Fibroblast of the aortic adventitia (primary cell): ENCODE measurements around the gene PRRX2. TPM values are rescaled to one million over a fixed set of nuclear protein-coding genes. Genes with fewer than 3 reads are reported as not detected.

Source experiments
- DNase-seq: peaks from one replicate; pipeline ENCODE4 v3.0.0-alpha.2; 2010; ENCODE audit warnings: low read depth
- H3K4me3 ChIP-seq: 2 replicates; pipeline ENCODE4 v1.5.1; 2011; ENCODE audit warnings: low read depth, mild to moderate bottlenecking, control low read depth, low read length, moderate library complexity
- CTCF ChIP-seq: IDR thresholded peaks from 2 replicates; pipeline ENCODE4 v1.5.1; 2011; ENCODE audit warnings: mild to moderate bottlenecking, low read length, control low read depth, inconsistent platforms; ENCODE audit not compliant: insufficient read depth
- total RNA-seq: library from RNA; depleted of rRNA; stranded (reverse); fragments of >200 nt; gene quantifications from 2 replicates; pipeline ENCODE4 v1.2.3, GENCODE V29; 2012; ENCODE audit warnings: low replicate concordance

Gene PRRX2
- total RNA-seq, 1 donor: 36.1 TPM

GRCh38 chr9:129665814-129666520 is 520 bp downstream of the PRRX2 start:
- no peak for DNase-seq
- peak overlapping the region; percentile 79 for H3K4me3 ChIP-seq

DNA sequence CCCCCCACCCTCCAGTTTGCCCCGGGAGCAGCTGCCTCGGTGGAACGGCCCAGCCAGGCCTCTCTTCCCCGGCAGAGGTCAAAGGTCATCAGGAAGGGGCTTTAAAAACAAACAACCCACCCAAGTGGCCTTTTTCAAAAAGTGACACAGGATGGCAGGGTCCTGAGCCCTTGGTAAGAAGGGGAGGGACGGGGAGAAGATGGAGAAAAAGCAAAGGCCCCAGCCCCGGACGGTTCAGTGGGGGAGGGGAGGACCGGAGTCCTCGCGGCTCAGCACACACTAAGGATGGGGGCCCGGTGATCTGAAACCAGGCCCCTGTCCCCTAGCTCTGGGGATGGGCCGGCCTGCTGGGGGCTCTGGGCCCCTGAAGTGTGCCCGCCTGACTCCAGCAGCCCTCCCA is 1.1 kb downstream of the PRRX2 start:
- no peak for TF ChIP-seq CTCF
- peak overlapping the region; percentile 79 for H3K4me3 ChIP-seq
- no peak for DNase-seq

More at GRCh38 chr9:129665814-129666520, 520 bp downstream of the PRRX2 start:
- TF ChIP-seq CTCF: peak; percentile 6

- DNase-seq: no peak
- H3K4me3 ChIP-seq: peak overlapping the region; percentile 79
- TF ChIP-seq CTCF: no peak
Observed at GRCh38 chr9:129667378-129667777, 1.9 kb downstream of the PRRX2 start.

DNA sequence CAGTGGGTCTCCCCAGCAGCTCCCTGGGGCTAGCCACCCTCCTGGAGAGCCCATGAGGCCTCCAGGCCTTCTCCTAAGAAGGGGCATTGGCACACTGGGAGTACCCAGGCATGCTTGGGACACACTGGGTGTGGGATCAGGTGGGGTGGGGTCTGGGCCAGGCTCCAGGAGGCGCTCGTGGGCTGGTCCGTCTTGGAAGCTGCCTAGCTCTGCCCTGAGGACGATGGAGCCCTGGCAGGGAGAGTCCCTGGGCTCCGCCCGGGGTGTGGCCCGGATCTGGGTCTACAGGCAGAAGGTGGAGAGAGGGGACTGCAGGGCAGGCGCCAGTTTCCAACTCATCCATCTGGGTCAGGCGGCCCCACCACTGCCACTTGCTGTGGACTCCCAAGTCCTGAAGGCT is 2.4 kb downstream of the PRRX2 start:
- DNase-seq: no peak
- H3K4me3 ChIP-seq: peak overlapping the region; percentile 79
- no peak for TF ChIP-seq CTCF

- TF ChIP-seq CTCF: no peak
- peak; percentile 59 for DNase-seq
- no peak overlapping the region for H3K4me3 ChIP-seq
Observed at GRCh38 chr9:129669141-129669718, 3.8 kb downstream of the PRRX2 start.

DNA sequence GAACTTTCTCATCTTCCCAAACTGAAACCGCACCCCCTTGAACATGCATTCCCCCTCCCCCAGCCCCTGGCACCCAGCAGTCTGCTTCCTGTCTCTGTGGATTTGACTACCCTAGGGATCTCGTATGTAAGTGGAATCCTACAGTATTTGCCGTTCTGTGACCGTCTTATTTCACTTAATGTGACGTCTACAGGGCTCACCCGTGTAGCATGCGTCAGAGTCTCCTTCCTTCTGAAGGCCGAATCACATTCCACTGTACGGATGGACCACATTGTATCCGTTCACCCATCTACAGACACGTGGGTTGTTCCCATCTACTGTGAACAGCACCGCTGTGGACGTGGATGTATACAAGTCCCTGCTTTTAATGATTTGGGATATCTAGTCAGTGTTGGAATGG is 4.5 kb downstream of the PRRX2 start:
- no peak overlapping the region for H3K4me3 ChIP-seq

More for the DNA sequence above, 4.5 kb downstream of the PRRX2 start:
- DNase-seq: no peak
- TF ChIP-seq CTCF: no peak
